ENCODE data around the gene PCK2. TPM values are rescaled to one million over a fixed set of nuclear protein-coding genes. Genes with fewer than 3 reads are reported as not detected.

The PCK2 gene
- total and polyA plus RNA-seq, 12 donors: 4.4 to 37.0 (median 17.8) TPM

- TF ChIP-seq CTCF (IDR thresholded peaks at IDR 0.05): no peak
- TF ChIP-seq POLR2A (IDR thresholded peaks at IDR 0.05): no peak
- Histone ChIP-seq H3K36me3 (replicated peaks in 1 of 2) (no peaks in the 10 kb centered on the region), H3K4me3 (no peak overlapping the region), H3K27ac (no peak overlapping the region), H3K9me3 (replicated peaks in 1 of 3) (no peaks in the 10 kb centered on the region), H3K27me3 (no peaks in the 10 kb centered on the region), H3K4me1 (replicated peaks in 1 of 2) (peaks cover 5% of the 10 kb centered on the region in 2 donors)
- DNase-seq: no peak
- 76 to 100% (median 82%) methylated on average over 1 to 2 of the region's 2 CpGs for WGBS, 4 donors
- intact Hi-C loops (cut with DNase I): loop anchor here (5.0 to 10.0 kb wide), 2 partner anchors 35 to 238 kb away; partner anchors contain the start of genes PCK2 (in 2 of the 2), DHRS1 (in 1 of the 2) and NOP9 (in 1 of the 2)
Measured at GRCh38 chr14:24057271-24057670, 36.8 kb upstream of the PCK2 start.

- DNase-seq: no peak
- Histone ChIP-seq H3K27me3 (no peaks in the 10 kb centered on the region), H3K4me3 (no peak overlapping the region), H3K36me3 (replicated peaks in 1 of 2) (no peaks in the 10 kb centered on the region), H3K27ac (no peak overlapping the region), H3K9me3 (replicated peaks in 1 of 3) (no peaks in the 10 kb centered on the region), H3K4me1 (replicated peaks in 1 of 2) (no peaks in the 10 kb centered on the region)
- intact Hi-C loops (cut with DNase I): loop anchor here (5.0 to 10.0 kb wide), 2 partner anchors 34 to 237 kb away; partner anchors contain the start of genes PCK2 (in 2 of the 2), DHRS1 (in 1 of the 2) and NOP9 (in 1 of the 2)
- WGBS, 4 donors: 39 to 75% (median 56%) methylated on average over 3 to 14 of the region's 14 CpGs
- no peak for TF ChIP-seq CTCF (IDR thresholded peaks at IDR 0.05)
- no peak for TF ChIP-seq POLR2A (IDR thresholded peaks at IDR 0.05)
Measured at GRCh38 chr14:24057867-24058259, 36.2 kb upstream of the PCK2 start.

GRCh38 chr14:24058260-24058950 is 35.7 kb upstream of the PCK2 start:
- no peaks in the 10 kb centered on the region for H3K36me3 ChIP-seq (replicated peaks in 1 of 2)
- no peaks in the 10 kb centered on the region for H3K9me3 ChIP-seq (replicated peaks in 1 of 3)
- peak in 6 of 7 donors; percentile 72 to 92 (median 86) for DNase-seq
- H3K27ac ChIP-seq: no peak overlapping the region
- no peak overlapping the region for H3K4me3 ChIP-seq
- no peaks in the 10 kb centered on the region for H3K27me3 ChIP-seq
- intact Hi-C loops (cut with DNase I): loop anchor here (5.0 to 10.0 kb wide), 2 partner anchors 34 to 236 kb away; partner anchors contain the start of genes PCK2 (in 2 of the 2), DHRS1 (in 1 of the 2) and NOP9 (in 1 of the 2)
- TF ChIP-seq CTCF (IDR thresholded peaks at IDR 0.05) (peak; percentile 86 to 98 (median 92)), POLR2A (IDR thresholded peaks at IDR 0.05) (no peak)
- H3K4me1 ChIP-seq (replicated peaks in 1 of 2): peaks cover 0 to under 1% of the 10 kb centered on the region in 2 donors
- 19 to 67% (median 44%) methylated on average over 3 to 7 of the region's 7 CpGs for WGBS, 4 donors

GRCh38 chr14:24058951-24059475 is 35.1 kb upstream of the PCK2 start:
- no peak overlapping the region for H3K27ac ChIP-seq
- 86 to 92% (median 89%) methylated on average over 4 to 10 of the region's 10 CpGs for WGBS, 4 donors
- H3K27me3 ChIP-seq: no peaks in the 10 kb centered on the region
- TF ChIP-seq CTCF (IDR thresholded peaks at IDR 0.05) (no peak), POLR2A (IDR thresholded peaks at IDR 0.05) (no peak)
- H3K9me3 ChIP-seq (replicated peaks in 1 of 3): no peaks in the 10 kb centered on the region
- no peak overlapping the region for H3K4me3 ChIP-seq
- intact Hi-C loops (cut with DNase I): loop anchor here (5.0 to 10.0 kb wide), 2 partner anchors 33 to 236 kb away; partner anchors contain the start of genes PCK2 (in 2 of the 2), DHRS1 (in 1 of the 2) and NOP9 (in 1 of the 2)
- no peaks in the 10 kb centered on the region for H3K36me3 ChIP-seq (replicated peaks in 1 of 2)
- no peak for DNase-seq
- peaks cover 0 to 4% of the 10 kb centered on the region in 2 donors for H3K4me1 ChIP-seq (replicated peaks in 1 of 2)

Data from adrenal gland (tissue), 12 donors.